ENCODE data around the gene AGFG1.

DNA sequence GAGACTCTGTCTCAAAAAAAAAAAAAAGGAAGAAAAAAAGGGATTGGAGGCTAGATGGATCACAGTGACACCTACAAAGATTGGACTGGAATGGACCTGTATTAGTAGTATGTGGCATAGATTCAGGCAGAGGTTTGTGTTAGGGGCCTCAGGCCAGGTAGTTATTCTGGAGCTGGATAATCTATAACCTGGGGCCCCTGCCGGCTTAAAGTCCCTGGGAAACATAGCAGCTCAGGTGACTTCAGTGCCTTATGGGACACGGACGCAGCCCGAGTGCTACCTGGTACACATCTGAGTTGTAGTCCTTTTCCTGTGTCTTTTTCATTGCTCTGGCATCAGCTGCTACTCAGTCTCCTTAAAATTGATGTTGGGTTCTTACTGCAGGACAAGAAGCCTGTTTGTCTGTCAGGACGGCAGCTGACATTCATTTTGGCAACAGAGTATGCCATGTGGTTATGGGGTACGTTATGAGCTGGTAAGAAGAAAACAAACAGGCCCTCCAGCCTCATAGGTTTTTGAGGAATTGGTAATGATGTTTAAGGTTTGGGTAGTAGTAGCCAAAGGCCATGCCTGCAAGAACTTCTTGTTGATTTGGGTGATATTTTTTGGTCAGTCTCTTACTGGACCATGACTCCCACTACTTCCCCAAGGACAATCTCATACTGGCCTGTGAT lies 27.8 kb downstream of the AGFG1 start:
- no peak for TF ChIP-seq POLR2AphosphoS5 (IDR thresholded peaks at IDR 0.05)
- TF ChIP-seq, protein P1, sequence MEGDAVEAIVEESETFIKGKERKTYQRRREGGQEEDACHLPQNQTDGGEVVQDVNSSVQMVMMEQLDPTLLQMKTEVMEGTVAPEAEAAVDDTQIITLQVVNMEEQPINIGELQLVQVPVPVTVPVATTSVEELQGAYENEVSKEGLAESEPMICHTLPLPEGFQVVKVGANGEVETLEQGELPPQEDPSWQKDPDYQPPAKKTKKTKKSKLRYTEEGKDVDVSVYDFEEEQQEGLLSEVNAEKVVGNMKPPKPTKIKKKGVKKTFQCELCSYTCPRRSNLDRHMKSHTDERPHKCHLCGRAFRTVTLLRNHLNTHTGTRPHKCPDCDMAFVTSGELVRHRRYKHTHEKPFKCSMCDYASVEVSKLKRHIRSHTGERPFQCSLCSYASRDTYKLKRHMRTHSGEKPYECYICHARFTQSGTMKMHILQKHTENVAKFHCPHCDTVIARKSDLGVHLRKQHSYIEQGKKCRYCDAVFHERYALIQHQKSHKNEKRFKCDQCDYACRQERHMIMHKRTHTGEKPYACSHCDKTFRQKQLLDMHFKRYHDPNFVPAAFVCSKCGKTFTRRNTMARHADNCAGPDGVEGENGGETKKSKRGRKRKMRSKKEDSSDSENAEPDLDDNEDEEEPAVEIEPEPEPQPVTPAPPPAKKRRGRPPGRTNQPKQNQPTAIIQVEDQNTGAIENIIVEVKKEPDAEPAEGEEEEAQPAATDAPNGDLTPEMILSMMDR (IDR thresholded peaks at IDR 0.05) = no peak

Data from upper lobe of left lung (tissue), 4 donors.